MM.1S (cell line): ENCODE data around the gene SPCS2.

ENCODE experiments used
- DNase-seq: peaks from one replicate; pipeline ENCODE4 v3.0.0-alpha.2; 2015
- H2AFZ ChIP-seq: fragments of 300-600 bp; sonication (generic); 2 replicates; pipeline ENCODE4 v1.6.0; 2016; ENCODE audit warnings: antibody characterized with exemption, low read length
- H3F3A ChIP-seq: fragments of 300-600 bp; sonication (generic); 2 replicates; pipeline ENCODE4 v1.6.1; 2016; ENCODE audit warnings: mild to moderate bottlenecking, antibody characterized with exemption, low read length, moderate library complexity, mixed read lengths; ENCODE audit not compliant: insufficient read depth
- H3K27ac ChIP-seq: fragments of 300-600 bp; sonication (generic); 2 replicates; pipeline ENCODE4 v1.5.1; 2016; ENCODE audit warnings: mild to moderate bottlenecking, low read length
- H3K27me3 ChIP-seq: fragments of 300-600 bp; sonication (generic); replicated peaks from 2 replicates; pipeline ENCODE4 v1.6.0; 2016; ENCODE audit warnings: low read length; ENCODE audit not compliant: insufficient read depth
- H3K36me3 ChIP-seq: fragments of 300-600 bp; sonication (generic); replicated peaks from 2 replicates; pipeline ENCODE4 v1.6.1; 2016; ENCODE audit warnings: mild to moderate bottlenecking, low read length, mixed read lengths; ENCODE audit not compliant: insufficient read depth
- H3K4me1 ChIP-seq: fragments of 300-600 bp; sonication (generic); 2 replicates; pipeline ENCODE4 v1.6.1; 2016; ENCODE audit warnings: low read length, mixed read lengths
- H3K4me2 ChIP-seq: fragments of 300-600 bp; sonication (generic); 2 replicates; pipeline ENCODE4 v1.6.0; 2016; ENCODE audit warnings: low read depth, low read length
- H3K4me3 ChIP-seq: fragments of 300-600 bp; sonication (generic); 2 replicates; pipeline ENCODE4 v1.5.1; 2016; ENCODE audit warnings: low read length, mixed read lengths
- H3K79me2 ChIP-seq: fragments of 300-600 bp; sonication (generic); 2 replicates; pipeline ENCODE4 v1.6.1; 2016; ENCODE audit warnings: mixed run types, low read length, mixed read lengths
- H3K9ac ChIP-seq: fragments of 300-600 bp; sonication (generic); 2 replicates; pipeline ENCODE4 v1.6.1; 2016; ENCODE audit warnings: low read length, mixed read lengths
- H3K9me2 ChIP-seq: fragments of 300-600 bp; sonication (generic); replicated peaks from 2 replicates; pipeline ENCODE4 v1.6.1; 2016; ENCODE audit warnings: mild to moderate bottlenecking, low read length, mixed read lengths; ENCODE audit not compliant: insufficient read depth
- H3K9me3 ChIP-seq: fragments of 300-600 bp; sonication (generic); replicated peaks from 2 replicates; pipeline ENCODE4 v1.6.1; 2016; ENCODE audit warnings: mild to moderate bottlenecking, low read length, mixed read lengths; ENCODE audit not compliant: insufficient read depth
- H4K20me1 ChIP-seq: fragments of 300-600 bp; sonication (generic); 2 replicates; pipeline ENCODE4 v1.6.1; 2016; ENCODE audit warnings: mild to moderate bottlenecking, low read length, moderate library complexity, mixed read lengths; ENCODE audit not compliant: insufficient read depth
- EZH2 ChIP-seq: fragments of 300-600 bp; sonication (generic); optimal IDR thresholded peaks from 2 replicates; pipeline ENCODE3; 2017; ENCODE audit warnings: low read depth, mild to moderate bottlenecking, antibody characterized with exemption, low read length, mixed read lengths
- EZH2phosphoT487 ChIP-seq: fragments of 300-600 bp; sonication (generic); IDR thresholded peaks from 2 replicates; pipeline ENCODE4 v1.6.1; 2018; ENCODE audit warnings: antibody characterized with exemption, low read length
- TF ChIP-seq, protein P1 (sequence below): fragments of 300-600 bp; sonication (generic); IDR thresholded peaks from 2 replicates; pipeline ENCODE4 v1.5.1; 2016; ENCODE audit warnings: antibody characterized with exemption, low read length, mixed read lengths

The SPCS2 gene

GRCh38 chr11:74990941-74991340, 41.9 kb downstream of the SPCS2 start:
- Histone ChIP-seq H4K20me1 (no peaks in the 10 kb centered on the region), H3K4me2 (peak overlapping the region; percentile 0; the same call in 1 of the 2 replicates), H3F3A (peaks cover 31% of the 10 kb centered on the region), H3K27ac (no peak overlapping the region), H3K36me3 (0 out of 2 replicates have a peak, but pooled peaks cover 5% of the 10 kb centered on the region), H3K27me3 (no peaks in the 10 kb centered on the region), H3K4me3 (no peak overlapping the region), H3K9ac (no peak overlapping the region), H3K9me3 (no peaks in the 10 kb centered on the region), H3K9me2 (no peaks in the 10 kb centered on the region), H3K4me1 (peaks cover 7% of the 10 kb centered on the region; the same call in 1 of the 2 replicates), H2AFZ (no peak overlapping the region), H3K79me2 (peaks cover 41% of the 10 kb centered on the region)
- TF ChIP-seq, protein P1, sequence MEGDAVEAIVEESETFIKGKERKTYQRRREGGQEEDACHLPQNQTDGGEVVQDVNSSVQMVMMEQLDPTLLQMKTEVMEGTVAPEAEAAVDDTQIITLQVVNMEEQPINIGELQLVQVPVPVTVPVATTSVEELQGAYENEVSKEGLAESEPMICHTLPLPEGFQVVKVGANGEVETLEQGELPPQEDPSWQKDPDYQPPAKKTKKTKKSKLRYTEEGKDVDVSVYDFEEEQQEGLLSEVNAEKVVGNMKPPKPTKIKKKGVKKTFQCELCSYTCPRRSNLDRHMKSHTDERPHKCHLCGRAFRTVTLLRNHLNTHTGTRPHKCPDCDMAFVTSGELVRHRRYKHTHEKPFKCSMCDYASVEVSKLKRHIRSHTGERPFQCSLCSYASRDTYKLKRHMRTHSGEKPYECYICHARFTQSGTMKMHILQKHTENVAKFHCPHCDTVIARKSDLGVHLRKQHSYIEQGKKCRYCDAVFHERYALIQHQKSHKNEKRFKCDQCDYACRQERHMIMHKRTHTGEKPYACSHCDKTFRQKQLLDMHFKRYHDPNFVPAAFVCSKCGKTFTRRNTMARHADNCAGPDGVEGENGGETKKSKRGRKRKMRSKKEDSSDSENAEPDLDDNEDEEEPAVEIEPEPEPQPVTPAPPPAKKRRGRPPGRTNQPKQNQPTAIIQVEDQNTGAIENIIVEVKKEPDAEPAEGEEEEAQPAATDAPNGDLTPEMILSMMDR, result no peak
- no peak for TF ChIP-seq EZH2
- TF ChIP-seq EZH2phosphoT487, result no peak
- DNase-seq, result no peak

GRCh38 chr11:74992852-74993251, 43.8 kb downstream of the SPCS2 start:
- Histone ChIP-seq H3K79me2 (peaks cover 41% of the 10 kb centered on the region), H3K36me3 (0 out of 2 replicates have a peak, but pooled peaks cover 5% of the 10 kb centered on the region), H3K27me3 (no peaks in the 10 kb centered on the region), H3K9ac (no peak overlapping the region), H3K4me1 (peaks cover 7% of the 10 kb centered on the region; the same call in 1 of the 2 replicates), H2AFZ (no peak overlapping the region), H3K9me2 (no peaks in the 10 kb centered on the region), H4K20me1 (no peaks in the 10 kb centered on the region), H3K9me3 (no peaks in the 10 kb centered on the region), H3K27ac (no peak overlapping the region), H3F3A (peaks cover 18% of the 10 kb centered on the region), H3K4me2 (no peak overlapping the region), H3K4me3 (no peak overlapping the region)
- TF ChIP-seq EZH2 (no peak), EZH2phosphoT487 (no peak)
- TF ChIP-seq, protein P1, result no peak
- no peak for DNase-seq

- H2AFZ ChIP-seq, result no peak overlapping the region
- no peaks in the 10 kb centered on the region for H3K79me2 ChIP-seq
- no peak overlapping the region for H3K27ac ChIP-seq
- H3K9me3 ChIP-seq, result no peaks in the 10 kb centered on the region
- H3K4me2 ChIP-seq, result no peak overlapping the region
- no peak overlapping the region for H3K4me3 ChIP-seq
- peaks cover 14% of the 10 kb centered on the region for H3K4me1 ChIP-seq
- TF ChIP-seq, protein P1, result no peak
- TF ChIP-seq EZH2 (no peak), EZH2phosphoT487 (no peak)
- peaks cover 7% of the 10 kb centered on the region; the same call in 1 of the 2 replicates for H3F3A ChIP-seq
- no peak for DNase-seq
- no peak overlapping the region for H3K9ac ChIP-seq
- no peaks in the 10 kb centered on the region; the same call in 1 of the 2 replicates for H4K20me1 ChIP-seq
- no peaks in the 10 kb centered on the region for H3K27me3 ChIP-seq
- H3K36me3 ChIP-seq, result no peaks in the 10 kb centered on the region
- H3K9me2 ChIP-seq, result no peaks in the 10 kb centered on the region
These were observed 51.9 kb downstream of the SPCS2 start for GRCh38 chr11:75000975-75001354.
